HG02970 (cell line): ENCODE results near the gene STOML1.

ENCODE experiments used
- ATAC-seq: cut with Tn5 transposase; IDR thresholded peaks from one replicate; pipeline ENCODE4 v1.9.1; 2021; ENCODE audit warnings: mild to moderate bottlenecking, moderate library complexity, moderate number of reproducible peaks; ENCODE audit not compliant: unreplicated experiment, low FRiP score

Gene STOML1

DNA sequence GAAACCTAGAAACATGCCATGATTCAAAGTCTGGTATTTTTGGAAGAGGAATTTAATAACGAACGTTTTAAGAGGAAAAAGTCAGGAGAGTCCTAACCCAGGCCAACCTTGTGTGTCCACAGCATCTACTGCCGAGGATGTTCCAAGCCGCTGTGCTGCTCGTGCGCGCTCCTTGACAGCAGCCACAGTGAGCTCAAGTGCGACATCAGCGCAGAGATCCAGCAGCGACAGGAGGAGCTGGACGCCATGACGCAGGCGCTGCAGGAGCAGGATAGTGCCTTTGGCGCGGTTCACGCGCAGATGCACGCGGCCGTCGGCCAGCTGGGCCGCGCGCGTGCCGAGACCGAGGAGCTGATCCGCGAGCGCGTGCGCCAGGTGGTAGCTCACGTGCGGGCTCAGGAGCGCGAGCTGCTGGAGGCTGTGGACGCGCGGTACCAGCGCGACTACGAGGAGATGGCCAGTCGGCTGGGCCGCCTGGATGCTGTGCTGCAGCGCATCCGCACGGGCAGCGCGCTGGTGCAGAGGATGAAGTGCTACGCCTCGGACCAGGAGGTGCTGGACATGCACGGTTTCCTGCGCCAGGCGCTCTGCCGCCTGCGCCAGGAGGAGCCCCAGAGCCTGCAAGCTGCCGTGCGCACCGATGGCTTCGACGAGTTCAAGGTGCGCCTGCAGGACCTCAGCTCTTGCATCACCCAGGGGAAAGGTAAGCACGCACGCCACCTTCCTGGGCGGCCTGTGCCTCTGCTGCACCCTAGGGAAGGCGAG, 30.8 kb upstream of the STOML1 start:
- no peak for ATAC-seq

DNA sequence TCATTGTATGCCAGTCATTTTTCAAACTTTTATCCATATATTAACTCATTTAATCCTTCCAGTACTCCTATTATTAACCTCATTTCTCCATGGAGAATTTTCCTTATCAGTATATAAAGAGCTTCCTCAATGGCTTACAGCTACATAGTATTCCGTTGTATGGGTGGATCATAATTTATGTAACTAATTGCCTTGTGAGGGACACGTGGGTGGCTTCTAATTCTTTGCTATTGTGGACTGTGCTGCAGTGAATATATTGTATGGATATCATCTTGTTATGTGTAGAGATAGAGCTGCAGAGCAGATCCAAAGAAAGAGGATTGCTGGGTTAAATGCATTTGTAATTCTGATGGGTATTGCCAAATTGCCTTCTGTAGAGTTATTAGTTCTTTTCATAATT, 27.6 kb upstream of the STOML1 start:
- no peak for ATAC-seq

DNA sequence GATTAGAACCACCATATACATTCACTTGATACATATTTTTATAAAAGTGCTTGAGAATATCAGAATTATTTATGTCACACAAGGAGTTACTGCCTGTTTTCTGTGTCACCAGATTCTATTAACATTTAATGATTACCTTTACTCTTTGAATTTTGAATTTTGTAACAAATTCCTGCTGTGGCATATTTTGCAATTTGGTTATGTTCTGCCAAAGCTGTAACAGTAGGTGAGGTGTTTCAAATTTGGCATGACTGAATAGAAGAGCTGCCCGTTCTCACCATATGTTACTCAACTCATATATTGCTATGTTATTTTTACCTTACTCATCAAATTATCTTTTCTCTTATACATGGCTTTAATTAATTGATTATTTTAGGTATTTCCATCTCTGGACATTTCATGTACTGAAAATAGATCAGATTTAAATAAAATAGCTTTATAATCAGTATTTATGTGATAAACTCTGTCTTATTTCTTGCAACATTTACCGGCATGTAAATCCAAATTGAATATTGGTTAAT, 21.3 kb upstream of the STOML1 start:
- ATAC-seq: no peak

DNA sequence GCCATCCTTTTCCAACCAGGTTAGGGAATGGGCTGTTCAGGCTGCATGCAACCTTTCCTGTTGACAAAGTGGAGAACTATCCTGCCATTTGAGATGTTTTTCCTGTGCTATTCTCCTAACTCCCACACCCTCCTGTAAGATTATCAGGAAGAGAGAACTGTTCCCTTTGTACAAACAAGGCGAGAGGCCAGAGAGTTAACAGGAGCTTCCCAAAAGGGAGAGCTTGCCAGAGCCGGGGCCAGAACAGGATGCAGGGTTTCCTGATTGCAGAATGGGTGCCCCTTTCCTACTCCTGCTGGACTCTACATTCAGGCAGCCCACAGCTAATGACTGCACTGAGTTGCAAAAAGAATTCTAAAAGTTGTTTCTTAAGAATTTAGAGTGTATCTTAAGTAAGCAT, 19.5 kb upstream of the STOML1 start:
- no peak for ATAC-seq

DNA sequence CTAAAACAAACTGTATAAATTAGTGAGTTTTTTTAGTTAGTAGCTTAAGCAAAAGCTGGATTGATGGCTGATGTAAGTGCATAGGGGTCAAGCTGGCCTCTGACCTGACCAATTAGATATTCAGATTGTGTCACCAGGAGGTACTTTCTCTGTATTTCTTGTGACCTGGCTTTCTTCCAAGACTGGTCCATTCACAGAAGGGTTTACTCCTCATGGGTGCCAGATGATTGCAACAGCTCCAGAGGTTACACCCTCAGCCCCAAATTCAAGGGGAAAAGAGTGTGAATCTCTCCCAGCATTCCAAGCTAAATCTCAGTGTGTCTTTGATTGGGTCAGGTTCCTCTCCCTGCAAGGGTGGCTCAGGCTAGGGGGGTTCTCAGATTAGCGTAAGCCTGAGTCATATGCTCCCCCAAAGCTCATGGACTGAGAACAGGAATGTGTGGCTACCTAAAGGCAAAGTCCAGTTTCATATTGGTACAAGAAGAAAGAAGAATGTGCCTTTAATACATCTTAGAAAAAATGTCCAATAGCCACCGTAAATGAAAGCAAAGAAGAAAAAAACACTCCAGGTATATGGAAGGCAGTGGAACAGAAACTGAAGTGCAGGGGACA, 18.9 kb upstream of the STOML1 start:
- ATAC-seq: no peak

DNA sequence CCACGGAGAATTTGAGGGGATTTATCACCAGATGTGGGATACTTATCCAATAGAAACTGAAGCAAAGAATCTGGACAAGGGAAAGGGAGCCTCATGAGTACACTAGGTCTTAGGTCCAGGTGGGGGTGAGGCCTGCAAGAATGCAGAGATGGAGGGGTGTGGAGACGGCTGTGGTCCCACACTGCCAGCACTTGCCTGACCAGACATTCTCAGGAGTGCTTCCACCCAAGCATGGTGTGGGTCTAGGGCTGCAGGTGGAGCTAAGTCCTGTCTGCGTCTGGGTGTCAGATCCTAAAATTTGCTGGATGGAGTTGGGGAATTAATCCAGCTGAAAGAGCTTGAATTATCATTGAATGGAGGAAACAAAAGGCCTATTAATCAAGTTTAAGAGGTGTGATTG, 16.8 kb upstream of the STOML1 start:
- no peak for ATAC-seq

DNA sequence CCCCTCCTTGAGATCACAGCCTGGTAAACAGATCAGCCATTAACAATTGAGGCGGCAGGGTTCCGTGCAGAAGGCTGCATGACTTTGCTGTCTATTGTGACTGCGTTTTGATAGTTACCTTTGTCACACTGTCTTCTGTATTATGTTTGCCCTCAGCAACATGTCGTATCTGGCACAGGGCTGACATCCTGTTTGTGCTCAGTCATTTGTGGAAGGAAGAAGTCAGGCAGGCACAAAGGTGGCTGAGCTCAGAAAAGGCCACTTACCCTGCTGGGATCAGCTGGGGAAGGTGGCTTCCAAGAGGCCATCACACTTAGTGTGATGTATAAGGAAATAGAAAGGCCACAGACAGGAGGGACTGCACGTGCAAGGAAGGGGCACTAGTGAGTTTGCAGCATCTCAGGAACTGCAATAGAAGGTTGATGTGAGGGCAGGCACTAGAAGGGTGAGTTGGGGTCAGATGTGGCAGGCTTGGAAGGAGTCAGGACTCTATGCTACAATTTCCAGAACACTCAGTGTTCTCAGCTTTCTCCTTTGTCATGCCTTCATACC, 15.8 kb upstream of the STOML1 start:
- no peak for ATAC-seq

DNA sequence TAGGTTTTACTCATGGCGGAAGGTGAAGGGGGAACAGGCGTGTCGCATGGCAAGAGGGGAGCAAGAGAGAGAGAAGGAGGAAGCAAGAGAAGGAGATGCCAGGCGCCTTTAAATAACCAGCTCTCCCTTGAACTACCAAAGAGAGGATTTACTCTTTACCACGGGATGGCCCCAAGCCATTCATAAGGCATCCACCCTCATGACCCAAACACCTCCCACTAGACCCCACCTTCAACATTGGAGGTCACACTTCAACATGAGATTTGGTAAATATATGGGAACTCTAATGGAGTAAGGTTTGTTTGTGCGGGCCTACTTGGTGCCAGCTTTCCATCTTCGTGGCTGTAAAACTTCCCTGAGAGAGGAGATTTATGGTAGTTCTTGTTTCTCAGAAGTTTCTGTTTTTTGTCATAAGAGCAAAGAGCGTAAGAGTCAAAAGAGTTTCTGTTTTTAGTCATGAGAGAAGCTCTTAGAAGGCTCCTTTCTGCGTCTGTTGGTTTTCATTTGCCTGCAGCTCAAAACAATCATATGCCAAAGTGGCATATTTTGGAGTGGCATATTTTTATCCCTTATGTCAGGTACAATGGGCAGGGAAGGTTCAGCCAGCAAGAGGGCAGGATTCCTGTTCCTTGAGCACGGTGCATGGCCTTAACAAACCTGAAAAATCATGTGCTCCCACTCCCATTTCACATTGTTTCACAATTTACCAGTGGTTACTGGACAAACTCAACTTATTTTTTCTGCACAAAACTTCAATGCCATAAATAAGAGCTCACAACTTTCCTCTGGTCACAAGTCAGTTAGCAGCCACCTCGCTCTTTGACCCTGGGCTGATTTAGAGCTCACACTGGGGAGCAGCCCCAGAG, 14.9 kb upstream of the STOML1 start:
- no peak for ATAC-seq

DNA sequence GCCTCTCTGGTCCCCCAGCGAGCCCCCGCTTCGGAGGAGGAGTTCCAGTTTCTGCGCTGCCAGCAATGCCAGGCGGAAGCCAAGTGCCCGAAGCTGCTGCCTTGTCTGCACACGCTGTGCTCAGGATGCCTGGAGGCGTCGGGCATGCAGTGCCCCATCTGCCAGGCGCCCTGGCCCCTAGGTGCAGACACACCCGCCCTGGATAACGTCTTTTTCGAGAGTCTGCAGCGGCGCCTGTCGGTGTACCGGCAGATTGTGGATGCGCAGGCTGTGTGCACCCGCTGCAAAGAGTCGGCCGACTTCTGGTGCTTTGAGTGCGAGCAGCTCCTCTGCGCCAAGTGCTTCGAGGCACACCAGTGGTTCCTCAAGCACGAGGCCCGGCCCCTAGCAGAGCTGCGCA, 5.9 kb upstream of the STOML1 start:
- ATAC-seq: no peak

DNA sequence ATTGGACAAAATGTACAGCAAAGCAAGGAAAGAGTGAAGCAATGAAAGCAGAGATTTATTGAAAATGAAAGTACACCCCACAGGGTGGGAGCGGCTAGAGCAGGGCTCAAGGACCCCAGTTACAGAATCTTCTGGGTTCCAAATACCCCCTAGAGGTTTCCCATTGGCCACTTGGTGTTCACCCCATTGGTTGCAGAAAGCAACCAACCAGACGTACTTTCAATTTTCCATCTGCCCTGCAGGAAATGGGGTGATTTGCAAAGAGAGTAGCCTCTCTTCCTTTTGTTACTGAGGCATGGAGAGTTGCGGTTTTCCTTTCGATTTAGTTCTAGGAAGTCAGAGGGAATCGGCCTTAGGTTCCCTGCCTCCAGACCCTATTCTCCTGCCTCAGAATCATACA, 4.8 kb upstream of the STOML1 start:
- ATAC-seq: no peak

DNA sequence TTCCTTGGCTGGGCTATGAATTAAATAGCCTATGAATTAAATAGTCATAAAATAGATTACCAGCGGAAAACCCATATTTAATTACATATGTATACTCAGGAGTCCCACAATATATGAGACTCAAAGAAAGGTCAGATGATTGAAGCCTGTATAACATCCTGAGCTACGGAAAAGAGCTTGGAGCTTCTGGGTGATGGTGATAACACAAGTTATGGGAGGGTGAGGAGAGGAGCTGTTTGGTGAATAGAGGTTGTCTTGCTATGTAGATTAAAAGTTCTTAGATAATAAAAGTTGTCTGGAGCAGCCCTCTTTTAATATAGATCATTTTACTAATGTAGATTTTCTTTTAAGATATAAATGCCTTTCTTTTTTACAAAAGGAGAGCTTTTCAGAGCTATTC, 4.2 kb upstream of the STOML1 start:
- ATAC-seq: no peak

DNA sequence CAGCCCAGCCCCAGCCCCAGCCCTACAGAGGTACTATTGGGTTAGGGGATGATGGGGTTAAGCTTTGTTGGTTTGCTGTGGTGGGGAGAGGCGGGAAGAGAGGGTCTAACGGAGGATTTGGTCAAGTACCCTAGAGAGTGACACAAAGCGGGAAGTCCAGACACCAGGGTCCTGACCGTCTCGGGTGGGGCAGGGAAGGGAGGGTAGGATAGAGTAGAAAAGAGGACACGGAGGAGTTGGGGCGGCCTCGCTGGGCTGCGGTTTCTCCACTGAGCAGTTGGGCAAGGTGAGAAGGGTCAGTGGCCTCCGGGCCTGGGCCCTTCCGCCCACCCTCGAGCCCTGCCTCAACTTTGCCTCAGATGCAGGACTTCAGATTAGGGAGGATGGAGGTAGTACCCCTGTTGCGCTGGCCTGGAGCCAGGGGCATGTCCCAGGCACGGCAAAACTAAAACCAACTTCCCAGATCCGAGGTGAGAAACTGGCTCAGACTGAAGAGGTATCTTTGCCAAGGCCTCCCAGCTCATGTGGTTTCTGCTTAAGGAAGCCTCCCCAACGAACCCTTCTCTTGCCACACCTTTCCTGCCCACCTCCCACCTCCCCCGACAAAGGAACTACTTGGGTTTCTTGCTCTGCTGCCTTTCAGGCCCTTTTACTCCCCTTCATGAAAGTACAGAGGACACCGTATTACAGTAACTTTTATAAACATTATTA, 3.0 kb upstream of the STOML1 start:
- no peak for ATAC-seq

DNA sequence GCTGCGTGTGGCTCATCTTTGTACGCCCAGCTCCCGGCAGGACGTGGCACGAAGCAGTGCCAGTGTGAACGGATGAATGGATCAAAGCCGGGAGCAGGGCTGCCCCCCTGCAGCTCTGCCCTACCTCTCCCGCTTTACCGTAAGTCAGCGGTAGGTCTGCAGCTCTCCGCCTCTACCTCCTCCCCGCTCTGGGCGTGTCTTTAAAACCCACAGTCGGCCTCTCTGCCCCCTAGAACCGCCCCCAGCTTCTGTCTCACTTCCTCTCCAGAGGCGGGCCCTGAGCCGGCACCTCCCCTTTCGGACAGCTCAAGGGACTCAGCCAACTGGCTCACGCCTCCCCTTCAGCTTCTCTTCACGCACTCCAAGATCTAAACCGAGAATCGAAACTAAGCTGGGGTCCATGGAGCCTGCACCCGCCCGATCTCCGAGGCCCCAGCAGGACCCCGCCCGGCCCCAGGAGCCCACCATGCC, 2.4 kb upstream of the STOML1 start, which contains the start of gene PML:
TSS of gene PML (plus strand) at position 304 of the 471 bp plus-strand sequence. CDS start at position 401, 97 bp downstream.
- peak; percentile 70 for ATAC-seq

DNA sequence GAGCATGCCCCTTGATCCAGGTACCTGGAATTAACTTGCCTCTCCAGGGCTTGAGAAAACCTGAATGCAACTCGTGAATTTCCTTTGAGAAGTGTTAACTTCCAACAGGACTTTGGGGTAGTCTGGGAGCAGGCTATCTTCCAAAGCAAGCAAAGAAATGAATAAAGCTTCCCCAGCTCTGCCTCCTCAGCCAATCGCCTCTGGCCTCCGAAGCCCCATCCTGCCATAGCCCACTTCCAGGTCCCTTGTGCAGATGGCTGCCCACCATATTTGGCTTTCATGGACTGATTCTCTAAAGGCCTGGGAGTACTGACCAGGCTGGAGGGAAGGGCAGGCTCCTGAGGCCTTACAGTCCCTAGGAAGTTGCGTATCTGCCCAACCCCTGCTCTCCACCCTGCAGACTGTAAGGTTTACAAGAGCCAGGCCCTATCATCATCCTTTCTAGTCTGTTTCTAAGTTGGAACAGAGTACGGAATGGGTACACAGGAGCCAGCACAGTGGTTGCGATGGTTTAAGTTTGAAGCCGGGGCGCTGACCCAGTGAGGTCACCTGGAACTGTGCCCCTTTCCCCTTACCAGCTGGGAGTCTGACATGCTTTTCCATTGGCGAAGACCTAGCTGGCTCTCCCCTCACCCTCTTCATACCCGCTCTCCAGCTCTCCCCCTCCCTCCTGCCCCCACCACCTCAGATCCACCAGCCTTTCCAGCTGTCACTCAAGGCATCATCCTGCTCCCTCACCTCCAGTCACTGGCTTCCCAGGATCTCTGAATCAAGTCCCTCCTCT, 1.3 kb upstream of the STOML1 start:
- ATAC-seq: no peak

DNA sequence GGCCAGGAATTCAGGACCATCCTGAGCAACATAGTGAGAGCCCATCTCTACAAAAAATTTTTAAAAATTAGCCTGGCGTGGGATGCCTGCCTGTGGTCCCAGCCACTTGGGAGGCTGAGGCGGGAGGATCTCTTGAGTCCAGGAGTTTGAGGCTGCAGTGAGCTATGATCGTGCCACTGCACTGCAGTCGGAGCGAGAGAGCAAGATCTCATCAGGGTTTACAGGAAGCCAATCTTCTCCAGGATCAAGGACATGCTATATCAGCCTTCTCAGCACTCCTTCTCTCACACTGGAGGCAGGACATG, 451 bp upstream of the STOML1 start:
- no peak for ATAC-seq

DNA sequence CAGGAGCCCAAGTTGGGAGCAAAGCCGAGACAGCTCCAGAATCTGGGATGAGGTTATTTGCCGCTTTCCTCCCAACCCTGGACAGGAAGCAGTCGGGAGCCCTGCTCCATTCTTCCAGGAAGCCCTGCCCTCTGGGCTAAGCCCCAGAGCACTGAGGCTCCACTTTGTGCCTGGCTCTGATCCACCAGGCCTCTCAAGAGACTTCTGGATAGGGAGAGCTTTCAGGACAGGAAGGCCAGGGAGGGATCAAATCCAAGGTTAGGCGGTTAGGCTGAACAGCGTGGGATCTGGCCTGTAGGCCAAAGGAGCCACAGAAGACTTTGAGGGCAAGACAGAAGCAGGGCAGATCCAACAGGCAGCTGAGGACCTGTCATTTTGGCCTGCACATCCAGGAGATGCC, 835 bp downstream of the STOML1 start:
- ATAC-seq: no peak

DNA sequence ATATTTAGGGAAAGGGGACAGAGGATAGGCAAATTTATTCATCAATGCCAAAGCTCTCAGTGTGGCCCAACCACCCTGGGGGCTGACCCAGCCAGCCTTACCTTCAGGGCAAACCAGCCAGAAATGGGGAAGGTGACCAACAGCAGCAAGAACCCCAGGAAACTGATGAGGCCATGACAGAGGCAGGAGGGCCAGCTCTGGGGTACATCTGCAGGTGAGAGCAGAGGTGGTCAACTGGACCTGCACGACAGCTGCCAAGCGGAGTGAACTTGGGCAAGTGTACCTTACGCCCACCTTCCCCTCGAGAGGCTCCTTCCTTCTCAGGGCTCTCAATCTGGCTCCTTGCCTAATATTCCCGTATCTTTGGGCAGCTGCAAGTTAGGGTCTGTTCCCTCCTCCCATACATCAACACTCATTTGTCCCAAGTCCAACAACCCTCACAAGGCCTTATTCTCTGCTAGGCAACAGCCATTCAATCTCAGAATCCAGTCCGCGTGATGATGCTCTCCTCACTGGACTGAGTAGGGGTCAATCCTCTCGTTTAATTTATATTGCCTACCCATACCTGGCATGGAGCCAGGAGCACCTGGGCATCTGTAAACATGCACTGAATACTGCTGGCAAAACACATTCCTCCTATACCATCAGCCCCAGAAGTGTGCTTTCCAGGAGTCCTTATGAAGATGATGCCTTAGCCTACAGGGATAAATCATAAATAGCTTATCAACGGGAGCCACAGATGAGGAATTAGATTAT, 1.7 kb downstream of the STOML1 start:
- ATAC-seq: no peak

DNA sequence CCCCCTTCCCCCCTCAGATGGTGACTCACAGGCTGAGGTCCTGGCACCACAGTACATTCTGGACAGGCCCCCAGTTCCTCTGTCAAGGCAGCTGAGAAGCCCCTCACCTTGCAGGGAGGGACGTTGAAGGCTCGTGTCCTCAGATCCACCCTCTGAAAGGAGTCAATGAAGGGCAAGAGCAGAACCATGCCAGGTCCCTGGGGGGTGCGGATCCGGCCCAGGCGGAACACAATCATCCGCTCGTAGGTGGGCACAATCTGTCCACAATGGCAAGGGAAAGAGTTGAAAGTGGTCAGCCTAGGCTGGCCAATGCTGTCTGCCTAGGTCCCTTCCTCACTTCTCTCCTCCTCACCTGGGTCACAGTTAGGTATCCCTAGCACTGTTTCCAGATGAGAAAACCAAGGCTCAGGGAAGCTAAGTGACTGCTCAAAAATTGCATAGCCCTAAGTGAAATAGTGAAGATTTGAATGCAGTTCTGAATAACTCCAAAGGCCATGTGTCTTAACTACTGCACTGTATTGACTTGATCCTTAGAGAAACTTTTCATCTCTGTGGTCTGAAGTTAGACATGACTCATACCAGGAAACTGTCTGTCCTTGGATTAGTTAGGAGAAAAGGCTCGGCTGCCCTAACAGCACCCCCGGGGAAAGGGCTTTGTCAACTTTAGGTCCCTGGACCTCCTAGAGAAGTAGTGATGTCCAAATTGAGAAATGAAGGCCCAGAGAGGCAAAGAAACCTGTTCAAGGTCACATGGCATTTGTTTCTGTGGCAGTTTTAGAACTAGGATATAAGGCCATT, 2.9 kb downstream of the STOML1 start:
- no peak for ATAC-seq
